ENCODE results near the gene NDOR1.
A peak's percentile ranks its signal among the peaks of the same experiment; 100 is the strongest.

The NDOR1 gene

DNA sequence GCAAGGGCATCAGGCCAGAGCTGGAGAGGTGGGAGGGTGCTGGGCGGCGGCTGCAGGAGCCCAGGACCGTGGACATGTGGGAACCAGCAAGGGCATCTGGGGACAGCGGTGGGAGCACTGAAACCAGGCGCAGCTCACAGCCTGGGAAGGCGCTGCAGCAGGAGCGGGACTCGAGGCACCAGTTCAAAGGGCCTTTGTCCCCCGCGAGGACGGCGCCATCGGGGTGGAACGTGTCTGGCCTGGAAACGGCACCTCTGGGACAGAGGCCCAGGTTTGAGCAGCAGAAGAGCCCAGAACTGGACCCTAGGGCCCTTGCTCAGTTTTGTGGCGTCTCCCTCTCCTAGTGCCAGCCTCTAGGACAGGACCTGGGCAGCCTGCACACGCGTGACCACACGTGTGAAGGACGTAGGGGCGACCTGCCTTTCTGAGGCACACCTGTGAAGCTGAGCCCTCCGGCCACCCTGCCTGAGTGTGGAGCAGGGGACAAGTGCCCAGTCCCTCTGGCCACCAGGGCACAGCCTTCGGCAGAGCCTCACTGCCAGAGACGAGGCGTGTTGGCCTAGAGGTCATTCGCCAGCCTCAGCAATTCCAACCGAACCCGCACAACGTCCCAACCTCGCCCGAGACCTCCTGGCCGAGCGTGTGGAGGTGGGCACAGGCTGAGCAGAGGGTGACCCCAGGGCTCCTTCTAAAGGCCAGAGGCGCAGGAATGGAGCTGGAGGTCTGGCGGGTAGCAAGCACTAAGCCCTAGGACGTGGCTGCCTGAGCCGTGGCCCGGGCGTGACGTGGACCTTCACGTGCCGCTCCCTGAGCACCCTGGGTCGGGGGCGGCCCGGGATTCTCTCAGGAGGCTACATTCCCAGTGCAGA, 31.5 kb upstream of the NDOR1 start:
- Histone ChIP-seq H3K27me3 (ENCODE audit: insufficient read depth, poor library complexity, severe bottlenecking) (no peaks in the 10 kb centered on the region), H3K4me3 (replicated peaks; ENCODE audit: insufficient read depth, low read length) (no peak overlapping the region), H3K27ac (replicated peaks) (no peak overlapping the region)
- no peak for TF ChIP-seq GABPA (IDR thresholded peaks at IDR 0.05; ENCODE audit: low read depth)
- peak; percentile 3; the same call in 1 of the 2 replicates for TF ChIP-seq POLR2AphosphoS5 (IDR thresholded peaks at IDR 0.05; ENCODE audit: low read depth)
- DNase-seq (ENCODE audit: low read depth in 1 of 2, low spot score in 1 of 2): no peak

DNA sequence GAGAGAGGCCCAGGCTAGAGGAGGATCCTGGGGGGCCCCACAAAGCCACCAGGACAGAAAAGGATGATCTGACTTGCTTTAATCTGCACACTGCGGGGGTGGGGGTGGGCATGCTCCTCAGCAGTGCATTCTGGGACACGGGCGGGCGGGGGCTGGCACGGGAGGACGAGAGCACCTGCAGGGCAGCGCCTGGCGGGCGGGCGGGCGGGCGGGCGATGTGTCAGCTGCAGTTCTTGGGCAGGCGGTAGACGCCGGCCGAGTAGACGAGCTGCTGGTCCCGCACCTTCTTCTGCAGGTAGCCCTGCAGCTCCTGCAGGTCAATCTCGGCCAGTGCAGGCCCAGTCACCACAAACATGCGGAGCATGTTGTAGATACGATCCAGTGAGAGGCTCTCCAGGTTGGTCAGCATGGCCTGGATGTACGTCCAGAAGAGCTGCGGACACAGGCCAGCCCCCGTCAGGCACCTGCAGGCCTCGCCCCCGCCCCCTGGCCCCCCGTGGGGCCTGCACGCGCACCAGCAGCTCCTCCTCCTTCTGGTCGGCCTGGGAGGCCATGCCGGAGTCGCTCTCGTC, 30.7 kb upstream of the NDOR1 start:
- H3K27me3 ChIP-seq (ENCODE audit: insufficient read depth, poor library complexity, severe bottlenecking): no peaks in the 10 kb centered on the region
- H3K4me3 ChIP-seq (replicated peaks; ENCODE audit: insufficient read depth, low read length): no peak overlapping the region
- no peak overlapping the region for H3K27ac ChIP-seq (replicated peaks)
- DNase-seq (ENCODE audit: low read depth in 1 of 2, low spot score in 1 of 2): no peak
- TF ChIP-seq REST (IDR thresholded peaks at IDR 0.05; ENCODE audit: insufficient replicate concordance, low read depth): no peak
- no peak for TF ChIP-seq SPI1 (IDR thresholded peaks at IDR 0.05; ENCODE audit: borderline replicate concordance, low read depth)
- TF ChIP-seq POLR2AphosphoS5 (IDR thresholded peaks at IDR 0.05; ENCODE audit: low read depth): no peak
- TF ChIP-seq CTCF (IDR thresholded peaks at IDR 0.05; ENCODE audit: insufficient read depth, low read length): no peak
- TF ChIP-seq GABPA (IDR thresholded peaks at IDR 0.05; ENCODE audit: low read depth): no peak

GRCh38 chr9:137175345-137175961, 30.0 kb upstream of the NDOR1 start:
- no peak overlapping the region for H3K4me3 ChIP-seq (replicated peaks; ENCODE audit: insufficient read depth, low read length)
- DNase-seq (ENCODE audit: low read depth in 1 of 2, low spot score in 1 of 2): no peak
- no peaks in the 10 kb centered on the region for H3K27me3 ChIP-seq (ENCODE audit: insufficient read depth, poor library complexity, severe bottlenecking)
- H3K27ac ChIP-seq (replicated peaks): no peak overlapping the region
- TF ChIP-seq SPI1 (IDR thresholded peaks at IDR 0.05; ENCODE audit: borderline replicate concordance, low read depth): no peak
- no peak for TF ChIP-seq POLR2AphosphoS5 (IDR thresholded peaks at IDR 0.05; ENCODE audit: low read depth)
- TF ChIP-seq CTCF (IDR thresholded peaks at IDR 0.05; ENCODE audit: insufficient read depth, low read length): no peak
- TF ChIP-seq GABPA (IDR thresholded peaks at IDR 0.05; ENCODE audit: low read depth): no peak

DNA sequence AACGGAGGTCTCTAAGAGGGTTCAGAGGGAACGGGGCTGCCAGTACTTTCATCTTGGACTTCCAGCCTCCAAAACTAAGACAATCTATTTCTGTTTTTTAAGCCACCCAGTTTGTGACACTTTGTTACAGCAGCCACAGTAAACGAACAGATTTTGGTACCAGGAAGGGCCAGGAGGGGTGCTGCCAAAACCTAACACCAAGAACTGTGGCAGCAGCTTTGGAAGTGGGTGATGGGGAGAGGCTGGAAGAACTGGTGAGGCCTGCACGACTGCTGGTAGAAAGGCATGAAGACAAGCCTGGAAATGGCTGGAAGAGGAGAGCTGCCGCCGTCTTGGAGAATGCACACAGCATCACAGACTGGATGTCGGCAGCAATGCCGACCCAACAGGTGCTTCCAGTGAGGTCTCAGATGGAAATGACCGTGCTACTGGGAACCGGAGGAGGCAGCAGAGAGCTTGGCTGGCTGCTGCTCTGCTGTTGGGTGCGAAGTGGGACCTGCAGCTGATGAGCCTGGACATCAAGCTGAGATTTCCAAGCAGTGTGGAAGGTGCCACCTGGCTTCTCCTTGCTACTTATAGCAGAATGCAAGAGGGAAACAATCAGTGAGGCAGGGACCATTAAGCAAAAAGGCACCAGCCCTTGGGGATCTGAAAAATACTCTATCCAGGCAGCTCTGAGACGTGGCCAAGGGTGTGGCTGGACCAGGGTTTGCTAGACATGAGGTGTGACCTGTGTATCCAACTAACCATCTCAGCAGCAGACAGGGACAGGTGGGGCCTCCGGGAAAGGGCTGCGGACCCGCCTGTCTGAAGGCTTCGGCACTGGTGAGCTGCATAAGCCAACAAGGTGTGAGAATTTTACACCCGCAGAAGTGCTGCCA, 29.0 kb upstream of the NDOR1 start:
- Histone ChIP-seq H3K4me3 (replicated peaks; ENCODE audit: insufficient read depth, low read length) (no peak overlapping the region), H3K27me3 (ENCODE audit: insufficient read depth, poor library complexity, severe bottlenecking) (no peaks in the 10 kb centered on the region), H3K27ac (replicated peaks) (no peak overlapping the region)
- peak; percentile 25; the same call in 1 of the 2 replicates for TF ChIP-seq POLR2AphosphoS5 (IDR thresholded peaks at IDR 0.05; ENCODE audit: low read depth)
- TF ChIP-seq REST (IDR thresholded peaks at IDR 0.05; ENCODE audit: insufficient replicate concordance, low read depth): no peak
- TF ChIP-seq SPI1 (IDR thresholded peaks at IDR 0.05; ENCODE audit: borderline replicate concordance, low read depth): no peak
- peak; percentile 71 for TF ChIP-seq CTCF (IDR thresholded peaks at IDR 0.05; ENCODE audit: insufficient read depth, low read length)
- no peak for TF ChIP-seq GABPA (IDR thresholded peaks at IDR 0.05; ENCODE audit: low read depth)
- peak in 1 of 2 experiments; percentile 55 for DNase-seq (ENCODE audit: low read depth in 1 of 2, low spot score in 1 of 2)

All from HL-60 (cell line).